COLO829 (cell line): ENCODE measurements around the gene RESP18.
"Not testable (repeated sequence)": the region's sequence is repeated elsewhere in the genome, so short reads cannot be mapped to it uniquely, and the experiment has no call there.

Source experiments
- DNase-seq: peaks from one replicate; pipeline ENCODE4 v3.0.0; 2012; ENCODE audit warnings: low spot score

RESP18 gene

GRCh38 chr2:219291394-219291793 lies 41.1 kb downstream of the RESP18 start:
- DNase-seq: no peak

GRCh38 chr2:219290381-219291171 lies 42.0 kb downstream of the RESP18 start:
- no peak for DNase-seq

- DNase-seq: peak; percentile 93
Observed at GRCh38 chr2:219289537-219290361, 42.8 kb downstream of the RESP18 start.

- DNase-seq: no peak
Observed at GRCh38 chr2:219289195-219289536, 43.4 kb downstream of the RESP18 start.

DNA sequence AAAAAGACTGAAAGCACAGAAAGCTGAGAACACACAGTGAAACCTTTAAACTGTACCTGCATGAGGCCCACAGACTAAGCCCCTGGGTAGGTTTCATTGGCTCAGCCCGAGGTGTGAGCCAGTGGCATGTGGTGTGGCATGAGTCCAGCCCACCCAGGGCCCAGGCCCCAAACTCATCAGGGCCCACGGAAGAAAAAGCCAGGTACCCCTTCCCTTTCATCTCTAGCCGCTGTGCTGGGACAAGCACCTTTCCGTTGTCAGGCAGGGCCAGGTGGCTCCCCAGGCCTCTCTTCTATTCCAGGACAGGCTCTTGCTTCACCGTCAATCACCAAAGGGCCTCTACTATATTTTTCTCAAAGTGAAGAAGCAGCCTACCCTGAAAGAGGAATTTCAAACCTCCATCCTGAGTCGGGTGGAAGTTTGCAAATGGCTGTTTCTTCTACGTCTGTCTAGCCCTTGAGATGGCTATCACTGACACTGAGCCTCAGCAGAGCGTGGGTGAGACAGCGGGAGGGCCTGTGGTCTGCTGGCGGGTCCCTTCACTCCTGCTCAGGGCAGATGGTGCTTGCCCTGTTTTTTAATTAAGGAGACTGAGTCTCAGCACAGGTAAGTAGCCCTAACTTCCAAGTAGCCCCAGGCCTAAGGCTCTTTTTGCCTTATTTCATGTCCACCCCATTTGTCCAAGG lies 44.8 kb downstream of the RESP18 start:
- DNase-seq: no peak

GRCh38 chr2:219287116-219287440 lies 45.5 kb downstream of the RESP18 start:
- DNase-seq: not testable (repeated sequence)

DNA sequence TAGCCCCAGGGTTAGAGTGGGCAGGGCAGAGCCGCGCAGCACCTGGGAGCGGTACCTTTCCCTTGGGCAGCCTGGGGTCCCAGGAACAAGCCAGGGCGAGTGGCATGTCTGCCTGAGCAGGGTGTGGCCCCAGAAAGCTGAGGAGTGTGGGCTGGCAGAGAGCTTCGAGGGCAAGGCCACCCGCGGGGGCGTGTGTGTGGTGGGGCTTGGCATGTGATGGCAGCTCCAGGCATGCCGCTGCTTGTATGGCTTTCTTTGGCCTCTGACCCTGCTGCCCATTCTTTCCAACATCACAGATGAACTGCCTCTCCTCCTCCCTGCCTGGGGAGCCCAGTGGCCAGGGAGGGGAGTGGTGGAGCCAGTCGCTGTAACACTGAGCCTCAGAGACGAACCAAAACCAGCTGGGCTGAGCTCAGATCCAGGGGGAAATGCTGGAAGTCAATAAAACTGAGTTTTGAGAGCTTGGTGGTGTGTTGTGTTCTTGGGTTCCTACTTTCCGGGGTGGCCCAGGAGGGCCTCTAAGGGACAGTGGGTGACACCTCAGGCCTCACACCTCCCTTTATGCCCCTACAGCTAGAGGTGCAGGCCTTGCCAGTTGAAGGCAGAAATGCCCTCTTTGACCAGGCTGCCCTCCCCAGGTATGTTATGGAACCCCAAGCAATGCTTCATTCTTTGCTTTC lies 46.0 kb downstream of the RESP18 start:
- no peak for DNase-seq

- no peak for DNase-seq
Observed at GRCh38 chr2:219285894-219286425, 46.6 kb downstream of the RESP18 start.

- DNase-seq: no peak
Observed at GRCh38 chr2:219285373-219285735, 47.2 kb downstream of the RESP18 start.

GRCh38 chr2:219284501-219285372 lies 47.8 kb downstream of the RESP18 start:
- no peak for DNase-seq

DNA sequence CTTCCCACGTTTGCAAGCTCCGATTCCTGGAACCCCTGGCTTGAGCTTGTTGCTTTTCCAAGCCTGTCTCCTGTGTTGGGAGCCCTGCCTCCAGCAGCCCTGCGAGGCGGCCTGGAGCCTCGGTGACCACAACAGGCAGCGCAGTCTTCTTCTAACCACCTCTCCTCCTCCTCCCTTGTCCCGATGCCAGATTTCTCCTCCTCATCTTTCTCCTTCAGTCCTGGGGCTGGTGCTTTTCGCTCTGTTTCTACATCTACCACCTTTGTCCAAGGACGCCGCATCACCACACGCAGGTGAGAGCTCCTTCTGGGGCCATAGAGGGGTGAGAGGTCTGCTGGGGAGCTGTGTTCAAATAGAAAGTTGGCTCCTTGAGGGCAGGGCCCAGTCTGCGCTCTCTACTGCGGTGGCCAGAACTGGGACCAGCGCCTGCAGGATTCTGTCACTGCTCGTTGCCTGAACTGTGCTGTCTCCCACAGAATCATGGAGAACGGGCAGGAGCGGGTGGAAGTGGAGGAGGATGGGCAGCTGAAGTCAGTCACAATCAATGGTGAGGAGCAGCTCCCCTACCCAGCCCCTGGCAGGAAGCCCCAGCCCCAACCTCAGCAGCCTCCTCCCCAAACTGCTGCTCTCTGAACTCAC lies 49.5 kb downstream of the RESP18 start:
- no peak for DNase-seq

GRCh38 chr2:219282375-219282774 lies 50.2 kb downstream of the RESP18 start:
- no peak for DNase-seq

GRCh38 chr2:219281588-219281987 lies 51.0 kb downstream of the RESP18 start:
- no peak for DNase-seq

GRCh38 chr2:219280651-219281050 lies 51.9 kb downstream of the RESP18 start:
- DNase-seq: no peak

DNA sequence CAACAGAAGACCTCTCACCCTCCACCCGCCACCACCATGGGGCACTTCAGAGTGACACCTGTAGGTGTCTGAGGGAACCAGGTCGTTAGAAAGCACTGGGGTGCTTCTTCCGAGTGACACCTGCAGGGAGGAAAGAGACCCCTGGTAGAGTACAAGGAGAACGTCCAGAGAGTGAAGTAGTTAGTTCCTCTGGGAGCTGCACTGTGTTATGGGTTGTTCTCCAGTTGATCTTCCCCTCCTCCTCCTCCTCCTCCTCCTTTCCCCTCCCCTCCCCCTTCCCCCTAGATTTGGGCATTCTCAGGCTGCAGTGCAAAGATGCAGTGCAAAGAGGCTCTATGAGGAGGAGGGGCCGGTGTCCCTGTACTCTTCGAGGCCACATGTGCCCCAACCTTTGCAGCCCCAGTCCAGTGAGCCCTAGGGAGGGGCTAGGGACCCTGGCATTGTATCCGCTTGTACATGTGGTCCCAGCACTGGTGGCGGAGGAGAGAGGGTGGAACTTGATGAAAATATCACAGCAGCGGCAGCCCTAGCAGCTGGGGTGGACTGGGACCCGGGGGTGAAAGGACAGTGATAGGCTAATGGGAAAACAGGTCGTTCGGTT lies 52.5 kb downstream of the RESP18 start:
- DNase-seq: no peak

DNA sequence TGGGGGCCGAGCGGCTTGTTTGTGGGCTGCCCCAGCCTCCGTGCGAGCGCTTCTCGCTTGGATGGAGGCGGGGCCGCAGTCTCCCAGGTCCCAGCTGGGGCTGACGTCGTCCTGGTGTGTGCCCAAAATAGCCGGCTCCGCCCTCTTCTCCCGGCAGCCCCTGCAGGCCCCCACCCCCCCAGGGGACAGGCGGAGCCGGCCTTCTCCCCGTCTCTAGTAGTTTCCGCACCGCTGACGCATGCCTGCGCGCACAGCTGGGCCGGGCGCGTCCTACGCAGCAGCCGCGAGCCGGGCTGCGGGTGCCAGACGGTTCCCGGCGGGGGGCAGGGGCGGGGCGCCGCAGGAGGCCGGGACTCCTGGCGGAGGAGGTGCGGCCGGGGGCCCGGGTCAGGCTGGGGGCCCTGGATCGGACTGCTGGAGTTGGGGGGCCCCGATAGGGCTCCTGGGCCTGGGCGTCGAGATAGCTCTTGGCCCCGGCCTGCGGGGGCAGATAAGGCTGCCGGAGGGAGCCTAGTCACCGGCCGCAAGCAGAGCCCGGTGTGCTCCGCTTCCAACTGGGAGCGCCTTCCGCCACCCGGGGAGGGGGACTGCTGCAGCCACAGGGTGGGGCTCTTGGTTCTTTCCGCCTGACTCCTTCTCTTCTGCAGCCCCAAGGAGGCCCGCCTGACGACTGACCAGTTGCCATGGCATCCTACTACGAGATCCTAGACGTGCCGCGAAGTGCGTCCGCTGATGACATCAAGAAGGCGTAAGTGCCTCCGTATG lies 53.2 kb downstream of the RESP18 start, which contains the start of gene DNAJB2:
DNAJB2 (plus strand) TSS at position 216 of the 765 bp plus-strand sequence; CDS start at position 684, 468 bp downstream.
- peak; percentile 99 for DNase-seq

- no peak for DNase-seq
Observed at GRCh38 chr2:219278655-219279150, 53.8 kb downstream of the RESP18 start.

GRCh38 chr2:219277703-219278654 lies 54.6 kb downstream of the RESP18 start:
- DNase-seq: peak; percentile 79
